CD14-positive monocyte (primary cell): ENCODE data around the gene ZNF136. TPM values are rescaled to one million over a fixed set of nuclear protein-coding genes. Genes with fewer than 3 reads are reported as not detected.

Source experiments
- DNase-seq, 3 donors: peaks; one replicate each; pipeline ENCODE4 v3.0.0-alpha.2; 2011 to 2022
- H2AFZ ChIP-seq: 2 replicates; pipeline ENCODE4 v1.6.0; 2012; ENCODE audit warnings: mild to moderate bottlenecking, low read depth, low read length, inconsistent platforms; ENCODE audit not compliant: insufficient read depth, poor library complexity, severe bottlenecking
- H3K27ac ChIP-seq, 2 donors: 1 replicate in 1 of 2; 2 replicates in 1 of 2; pipeline ENCODE4 v1.5.1; 2012 to 2013; ENCODE audit warnings: low read length in 2 of 2, control low read depth in 1 of 2, inconsistent platforms in 1 of 2, low read depth in 1 of 2, mild to moderate bottlenecking in 1 of 2
- H3K27me3 ChIP-seq, 2 donors: one replicate each; pipeline versions ENCODE4 v1.6.0 to v1.6.1; 2011 to 2013; ENCODE audit warnings: low read length in 2 of 2; ENCODE audit not compliant: control insufficient read depth in 2 of 2, insufficient read depth in 2 of 2
- H3K36me3 ChIP-seq, 2 donors: replicated peaks in 1 of 2; 1 replicate in 1 of 2; 2 replicates in 1 of 2; pipeline versions ENCODE4 v1.5.1 to v1.6.1; 2012 to 2013; ENCODE audit warnings: low read length in 2 of 2, control low read depth in 1 of 2, inconsistent platforms in 1 of 2, mild to moderate bottlenecking in 1 of 2; ENCODE audit not compliant: insufficient read depth in 2 of 2, control insufficient read depth in 1 of 2
- H3K4me1 ChIP-seq, 2 donors: 1 replicate in 1 of 2; 2 replicates in 1 of 2; pipeline versions ENCODE4 v1.5.1 to v1.6.1; 2012 to 2013; ENCODE audit warnings: low read length in 2 of 2, control low read depth in 1 of 2, inconsistent platforms in 1 of 2, mild to moderate bottlenecking in 1 of 2, moderate library complexity in 1 of 2; ENCODE audit not compliant: insufficient read depth in 2 of 2, control insufficient read depth in 1 of 2
- H3K4me2 ChIP-seq: replicated peaks from 2 replicates; pipeline ENCODE3; 2012; ENCODE audit warnings: low read length, moderate library complexity, mild to moderate bottlenecking; ENCODE audit not compliant: poor library complexity, severe bottlenecking; ENCODE audit errors: extremely low read depth
- H3K4me3 ChIP-seq, 3 experiments: fragments of 200-600 bp in 1 of 3; sonication (generic) in 1 of 3; replicated peaks in 1 of 3; 1 replicate in 2 of 3; 2 replicates in 1 of 3; pipeline ENCODE4 v1.5.1; 2011 to 2013; ENCODE audit warnings: low read length in 3 of 3, mild to moderate bottlenecking in 3 of 3, control low read depth in 2 of 3, low read depth in 2 of 3, inconsistent platforms in 1 of 3, moderate library complexity in 1 of 3
- H3K79me2 ChIP-seq: 2 replicates; pipeline ENCODE4 v1.6.0; 2012; ENCODE audit warnings: mild to moderate bottlenecking, control low read depth, inconsistent platforms, low read length, moderate library complexity; ENCODE audit not compliant: insufficient read depth
- H3K9ac ChIP-seq: 2 replicates; pipeline ENCODE4 v1.6.0; 2017; ENCODE audit warnings: low read length, mild to moderate bottlenecking; ENCODE audit not compliant: insufficient read depth, poor library complexity, severe bottlenecking
- H3K9me3 ChIP-seq, 2 donors: replicated peaks in 1 of 2; 1 replicate in 1 of 2; 2 replicates in 1 of 2; pipeline versions ENCODE4 v1.5.1 to v1.6.1; 2012 to 2013; ENCODE audit warnings: low read length in 2 of 2, control low read depth in 1 of 2; ENCODE audit not compliant: control insufficient read depth in 1 of 2, insufficient read depth in 1 of 2
- H4K20me1 ChIP-seq: 2 replicates; pipeline ENCODE4 v1.6.0; 2012; ENCODE audit warnings: mild to moderate bottlenecking, low read length, control low read depth, moderate library complexity; ENCODE audit not compliant: insufficient read depth
- H3K27ac Mint-ChIP-seq, 7 donors: one replicate each; pipeline ENCODE4 v1.8.0; 2020; ENCODE audit warnings: mild to moderate bottlenecking in 7 of 7, mixed read lengths in 7 of 7, moderate library complexity in 6 of 7, inconsistent platforms in 2 of 7
- H3K27me3 Mint-ChIP-seq, 3 donors: one replicate each; pipeline ENCODE4 v1.8.0; 2021 to 2022; ENCODE audit warnings: low read depth in 3 of 3, mild to moderate bottlenecking in 3 of 3, mixed read lengths in 3 of 3, moderate library complexity in 3 of 3, inconsistent platforms in 1 of 3
- H3K36me3 Mint-ChIP-seq, 2 donors: one replicate each; pipeline ENCODE4 v1.8.0; 2020; ENCODE audit warnings: mixed read lengths in 2 of 2, inconsistent platforms in 1 of 2, mild to moderate bottlenecking in 1 of 2
- H3K4me1 Mint-ChIP-seq: one replicate; pipeline ENCODE4 v1.8.0; 2020; ENCODE audit warnings: mild to moderate bottlenecking, mixed read lengths
- H3K4me3 Mint-ChIP-seq, 2 donors: one replicate each; pipeline ENCODE4 v1.8.0; 2020; ENCODE audit warnings: mild to moderate bottlenecking in 2 of 2, mixed read lengths in 2 of 2, moderate library complexity in 1 of 2
- H3K9me3 Mint-ChIP-seq, 7 donors: one replicate each; pipeline ENCODE4 v1.8.0; 2020 to 2022; ENCODE audit warnings: mixed read lengths in 7 of 7, mild to moderate bottlenecking in 6 of 7, moderate library complexity in 6 of 7, inconsistent platforms in 2 of 7
- CTCF ChIP-seq: fragments of 200-600 bp; IDR thresholded peaks from one replicate; pipeline ENCODE4 v1.8.0; 2022; ENCODE audit warnings: antibody characterized with exemption, mild to moderate bottlenecking
- WGBS: methylation state at CpG from one replicate; pipeline ENCODE4 v1.1.5; 2013; ENCODE audit warnings: missing lambda C conversion rate; ENCODE audit not compliant: insufficient coverage; 5-methylcytosine and 5-hydroxymethylcytosine counted together
- intact Hi-C, 2 donors: fragments of 100-400 bp; cut with micrococcal nuclease; formaldehyde crosslinking; loops; one replicate each; pipeline versions ENCODE4 v1.15.0 to v1.15.1; 2023
- polyA plus RNA-seq, 3 donors: library from polyadenylated mRNA; depleted of rRNA in 1 of 3; unstranded in 2 of 3; stranded (reverse) in 1 of 3; fragments of 300-500 nt in 2 of 3; fragments of >200 nt in 1 of 3; fragmentation: Illumina TruSeq in 2 of 3; gene quantifications; 1 replicate in 2 of 3; 2 replicates in 1 of 3; pipeline ENCODE4 v1.2.3, GENCODE V29; 2012 to 2021

Gene ZNF136
- polyA plus RNA-seq, 3 donors = 3.4 to 6.4 (median 5.8) TPM

- no peaks in the 10 kb centered on the region for H3K4me1 ChIP-seq
Measured at GRCh38 chr19:12237143-12237839, 74.4 kb downstream of the ZNF136 start.

More at GRCh38 chr19:12237143-12237839, 74.4 kb downstream of the ZNF136 start:
- H3K9me3 ChIP-seq = peaks cover 74 to 95% of the 10 kb centered on the region in 2 donors
- peak overlapping the region in 1 of 3 experiments; percentile 11 for H3K4me3 ChIP-seq
- H3K27ac ChIP-seq = no peak overlapping the region
- H3K27ac Mint-ChIP-seq = no peak overlapping the region
- no peaks in the 10 kb centered on the region for H4K20me1 ChIP-seq
- peaks cover 0 to 5% of the 10 kb centered on the region in 2 donors for H3K36me3 ChIP-seq
- peaks cover 2 to 20% of the 10 kb centered on the region in 2 donors for H3K36me3 Mint-ChIP-seq
- no peak overlapping the region for H3K4me2 ChIP-seq
- peaks cover 44 to 89% (median 77%) of the 10 kb centered on the region in 7 donors for H3K9me3 Mint-ChIP-seq
- peaks cover 0 to 2% (median 1%) of the 10 kb centered on the region in 3 donors for H3K27me3 Mint-ChIP-seq
- 98% methylated on average over 26 of the region's 37 CpGs for WGBS
- no peak overlapping the region for H3K4me3 Mint-ChIP-seq
- H3K4me1 Mint-ChIP-seq = no peaks in the 10 kb centered on the region
- TF ChIP-seq CTCF = no peak
- H2AFZ ChIP-seq = no peak overlapping the region
- no peaks in the 10 kb centered on the region for H3K79me2 ChIP-seq
- H3K27me3 ChIP-seq = no peaks in the 10 kb centered on the region
- H3K9ac ChIP-seq = no peak overlapping the region
- no peak for DNase-seq
- intact Hi-C loops = no loop called here

Other genes starting within 250 kb of the ZNF136 start
- 10 to 100 TPM in 1 of 3 donors, 1 to 10 TPM in 2; 1.1 to 18.3 (median 1.2) TPM for gene ZNF700, start 238.0 kb upstream of the ZNF136 start, polyA plus RNA-seq
- gene ZNF763, start 198.1 kb upstream of the ZNF136 start, polyA plus RNA-seq = 1 to 10 TPM; 1.3 to 2.6 (median 1.7) TPM
- gene ZNF433, start 127.4 kb upstream of the ZNF136 start, polyA plus RNA-seq = 1 to 10 TPM in 1 of 3 donors, under 1 TPM in 2; 0.50 to 1.1 (median 0.76) TPM
- not detected for gene ZNF878, start 110.1 kb upstream of the ZNF136 start, polyA plus RNA-seq
- gene ZNF844, start 98.4 kb upstream of the ZNF136 start, polyA plus RNA-seq = 1 to 10 TPM; 1.9 to 2.2 (median 2.0) TPM
- gene ZNF20, start 22.7 kb upstream of the ZNF136 start, polyA plus RNA-seq = 1 to 10 TPM in 2 of 3 donors, under 1 TPM in 1; 0.86 to 2.6 (median 1.3) TPM
- gene ZNF625, start 6.4 kb upstream of the ZNF136 start, polyA plus RNA-seq = under 1 TPM in 1 of 3 donors, not detected in 2; 0.37 TPM
- 10 to 100 TPM in 1 of 3 donors, 1 to 10 TPM in 2; 6.7 to 10.1 (median 9.7) TPM for gene ZNF44, start 131.8 kb downstream of the ZNF136 start, polyA plus RNA-seq
- under 1 TPM; 0.09 to 0.99 (median 0.29) TPM for gene ZNF563, start 170.5 kb downstream of the ZNF136 start, polyA plus RNA-seq
- under 1 TPM; 0.03 to 0.39 (median 0.17) TPM for gene ZNF442, start 202.6 kb downstream of the ZNF136 start, polyA plus RNA-seq
- 1 to 10 TPM; 1.8 to 3.4 (median 3.2) TPM for gene ZNF799, start 238.2 kb downstream of the ZNF136 start, polyA plus RNA-seq